Left lung (tissue), 14 donors: ENCODE data around the gene SH3BP1. TPM values are rescaled to one million over a fixed set of nuclear protein-coding genes. Genes with fewer than 3 reads are reported as not detected.
"Not testable (repeated sequence)": the region's sequence is repeated elsewhere in the genome, so short reads cannot be mapped to it uniquely, and the experiment has no call there.

ENCODE experiments used
- ATAC-seq: fragments of 200-7000 bp; cut with Tn5 transposase; one replicate; pipeline ENCODE4 v1.9.1; 2020; ENCODE audit warnings: moderate library complexity
- DNase-seq, 4 donors: peaks; one replicate each; pipeline ENCODE4 v3.0.0-alpha.2; 2013 to 2020
- H3K27ac ChIP-seq, 2 donors: fragments of 200-600 bp; sonication (generic) in 1 of 2; one replicate each; pipeline versions ENCODE4 v1.5.0 to v1.8.0; 2020 to 2021
- H3K27me3 ChIP-seq, 2 donors: fragments of 200-600 bp; sonication (generic) in 1 of 2; one replicate each; pipeline versions ENCODE4 v1.5.0 to v1.8.0; 2020 to 2021
- H3K36me3 ChIP-seq, 2 donors: fragments of 200-600 bp; sonication (generic) in 1 of 2; one replicate each; pipeline versions ENCODE4 v1.5.0 to v1.8.0; 2020 to 2021
- H3K4me1 ChIP-seq, 2 donors: fragments of 200-600 bp; one replicate each; pipeline ENCODE4 v1.8.0; 2021
- H3K4me3 ChIP-seq, 2 donors: fragments of 200-600 bp; sonication (generic) in 1 of 2; one replicate each; pipeline versions ENCODE4 v1.5.0 to v1.8.0; 2020 to 2021; ENCODE audit warnings: mild to moderate bottlenecking in 1 of 2
- H3K9me3 ChIP-seq, 2 donors: fragments of 200-600 bp; sonication (generic) in 1 of 2; one replicate each; pipeline versions ENCODE4 v1.5.0 to v1.8.0; 2020 to 2021
- CTCF ChIP-seq, 2 donors: fragments of 200-600 bp; sonication (generic) in 1 of 2; IDR thresholded peaks; one replicate each; pipeline versions ENCODE4 v1.5.0 to v1.8.0; 2021; ENCODE audit warnings: antibody characterized with exemption in 2 of 2
- intact Hi-C, 2 donors: fragments of 100-400 bp; cut with DNase I; formaldehyde crosslinking; loops; one replicate each; pipeline versions ENCODE4 v1.11.2 to v1.14.2; 2022
- long read RNA-seq, 12 donors: library from polyadenylated mRNA in 2 of 12; unstranded in 2 of 12; transcript quantifications; one replicate each; pipeline ENCODE4 v2.0.0 and lab custom pipeline, GENCODE V29; 2019 to 2026
- polyA plus RNA-seq, 6 donors: library from polyadenylated mRNA; unstranded; fragments of 120-200 nt; gene quantifications; one replicate each; pipeline ENCODE4 v1.2.1, GENCODE V29; 2013; ENCODE audit not compliant: insufficient read length in 6 of 6
- total RNA-seq, 2 donors: library from RNA; stranded (reverse); fragmentation: NEBNext Ultra II Directional; extraction: Animal tissue kit (Norgen Biotek cat#: 25700); gene quantifications; one replicate each; pipeline ENCODE4 v1.2.1, GENCODE V29; 2021
- donor health status: DM: no; HTN: yes; CAD: no.
- donor health status: DM: no; HTN: no; CAD: no.

The SH3BP1 gene
- total RNA-seq (10 to 100 TPM; 14.0 to 40.7 TPM), polyA plus RNA-seq (10 to 100 TPM; 23.4 to 31.5 (median 27.7) TPM)
- long read RNA-seq, donor 1, partial matches to known transcripts = 0 of 1 reads
- long read RNA-seq, donor 1, other reads (novel, unspliced or antisense) = 0 of 1 reads
- long read RNA-seq, donor 2, partial matches to known transcripts = 0 of 3 reads
- long read RNA-seq, donor 2, other reads (novel, unspliced or antisense) = 0 of 3 reads
- long read RNA-seq, donor 3, partial matches to known transcripts = 0 of 1 reads
- long read RNA-seq, donor 3, other reads (novel, unspliced or antisense) = 0 of 1 reads
- long read RNA-seq, donor 4, partial matches to known transcripts = 1 of 1 reads
- long read RNA-seq, donor 4, other reads (novel, unspliced or antisense) = 0 of 1 reads
- long read RNA-seq, donor 5, partial matches to known transcripts = 0 of 2 reads
- long read RNA-seq, donor 5, other reads (novel, unspliced or antisense) = 0 of 2 reads
- long read RNA-seq, donor 6, partial matches to known transcripts = 0 of 1 reads
- long read RNA-seq, donor 6, other reads (novel, unspliced or antisense) = 0 of 1 reads
- long read RNA-seq, donor 7 = 0 reads
- long read RNA-seq, donor 8, partial matches to known transcripts = 0 of 1 reads
- long read RNA-seq, donor 8, other reads (novel, unspliced or antisense) = 0 of 1 reads
- long read RNA-seq, donor 9 = 0 reads
- long read RNA-seq, donor 10, partial matches to known transcripts = 0 of 2 reads
- long read RNA-seq, donor 10, other reads (novel, unspliced or antisense) = 2 of 2 reads
- long read RNA-seq, donor 11, partial matches to known transcripts = 0 of 1 reads
- long read RNA-seq, donor 11, other reads (novel, unspliced or antisense) = 0 of 1 reads
- long read RNA-seq, donor 12, partial matches to known transcripts = 0 of 5 reads
- long read RNA-seq, donor 12, other reads (novel, unspliced or antisense) = 0 of 5 reads

GRCh38 chr22:37639070-37639760, at the start of gene SH3BP1:
Gene SH3BP1 (plus strand): TSS chr22:37639669. CDS start chr22:37639788, 119 bp downstream.
- Histone ChIP-seq H3K27me3 (no peaks in the 10 kb centered on the region), H3K9me3 (no peaks in the 10 kb centered on the region), H3K27ac (peak within 1 kb of the TSS; percentile 39 to 95), H3K4me1 (peaks cover 12 to 93% of the 10 kb centered on the region in 2 donors), H3K36me3 (peaks cover 0 to 27% of the 10 kb centered on the region in 2 donors), H3K4me3 (peak within 1 kb of the TSS; percentile 45 to 74)
- TF ChIP-seq CTCF (IDR thresholded peaks at IDR 0.05) = no peak
- peak in 2 of 4 donors; percentile 67 to 92 for DNase-seq
- intact Hi-C loops = no loop called here
- peak; percentile 52 for ATAC-seq

GRCh38 chr22:37591081-37591480, 48.4 kb upstream of the SH3BP1 start:
- H3K27ac ChIP-seq = peak overlapping the region in 1 of 2 donors; percentile 58
- H3K9me3 ChIP-seq, H3K36me3 ChIP-seq, DNase-seq, ATAC-seq, H3K4me3 ChIP-seq, H3K27me3 ChIP-seq: not testable (repeated sequence)
- H3K4me1 ChIP-seq = peaks cover 0 to 40% of the 10 kb centered on the region in 2 donors
- intact Hi-C loops = loop anchor here in 1 of 2 donors (5.0 kb wide), 1 partner anchor 54 kb away; no protein-coding TSS in a partner anchor

- ATAC-seq (no peak), DNase-seq (no peak)
- TF ChIP-seq CTCF (IDR thresholded peaks at IDR 0.05) = no peak
- no peak overlapping the region for H3K4me3 ChIP-seq
- no peaks in the 10 kb centered on the region for H3K9me3 ChIP-seq
- peaks cover 0 to 40% of the 10 kb centered on the region in 2 donors for H3K4me1 ChIP-seq
- H3K36me3 ChIP-seq = no peaks in the 10 kb centered on the region
- H3K27ac ChIP-seq = peak overlapping the region in 1 of 2 donors; percentile 76
- intact Hi-C loops = loop anchor here in 1 of 2 donors (5.0 kb wide), 1 partner anchor 55 kb away; no protein-coding TSS in a partner anchor
- H3K27me3 ChIP-seq = no peaks in the 10 kb centered on the region
These were observed 47.6 kb upstream of the SH3BP1 start for GRCh38 chr22:37591823-37592404.

GRCh38 chr22:37594237-37594636, 45.2 kb upstream of the SH3BP1 start:
- intact Hi-C loops = loop anchor here in 1 of 2 donors (5.0 kb wide), 1 partner anchor 57 kb away; no protein-coding TSS in a partner anchor
- Histone ChIP-seq H3K27me3 (no peaks in the 10 kb centered on the region), H3K27ac (no peak overlapping the region), H3K9me3 (no peaks in the 10 kb centered on the region), H3K4me1 (peaks cover 0 to 38% of the 10 kb centered on the region in 2 donors), H3K36me3 (no peaks in the 10 kb centered on the region), H3K4me3 (no peak overlapping the region)
- DNase-seq = no peak
- no peak for ATAC-seq
- TF ChIP-seq CTCF (IDR thresholded peaks at IDR 0.05) = no peak

GRCh38 chr22:37599153-37599552, 40.3 kb upstream of the SH3BP1 start:
- Histone ChIP-seq H3K4me1 (peaks cover 2 to 8% of the 10 kb centered on the region in 2 donors), H3K36me3 (no peaks in the 10 kb centered on the region), H3K4me3 (no peak overlapping the region), H3K27me3 (no peaks in the 10 kb centered on the region), H3K27ac (no peak overlapping the region), H3K9me3 (no peaks in the 10 kb centered on the region)
- intact Hi-C loops = no loop called here
- no peak for DNase-seq
- no peak for ATAC-seq
- no peak for TF ChIP-seq CTCF (IDR thresholded peaks at IDR 0.05)
